ENCODE results near the gene DOCK10.

GRCh38 chr2:224952936-224953657, 89.2 kb downstream of the DOCK10 start:
- TF ChIP-seq CTCF (IDR thresholded peaks at IDR 0.05; ENCODE audit: low read depth, low read length) (no peak), POLR2A (IDR thresholded peaks at IDR 0.05; ENCODE audit: extremely low read depth, insufficient read length) (no peak), MYC (IDR thresholded peaks at IDR 0.05; ENCODE audit: low read depth, low read length) (no peak)
